HG03097 (cell line): ENCODE measurements around the gene EHD1.
A peak's percentile ranks its signal among the peaks of the same experiment; 100 is the strongest.

ENCODE experiments used
- ATAC-seq: cut with Tn5 transposase; IDR thresholded peaks from one replicate; pipeline ENCODE4 v1.9.1; 2021; ENCODE audit not compliant: unreplicated experiment, low FRiP score

The EHD1 gene

GRCh38 chr11:64891880-64892279, 13.5 kb upstream of the EHD1 start:
- no peak for ATAC-seq

GRCh38 chr11:64891215-64891848, 12.9 kb upstream of the EHD1 start:
- ATAC-seq: no peak

- no peak for ATAC-seq
These were observed 12.1 kb upstream of the EHD1 start for GRCh38 chr11:64890522-64890939.

GRCh38 chr11:64888729-64889511, 10.5 kb upstream of the EHD1 start:
- ATAC-seq: no peak

DNA sequence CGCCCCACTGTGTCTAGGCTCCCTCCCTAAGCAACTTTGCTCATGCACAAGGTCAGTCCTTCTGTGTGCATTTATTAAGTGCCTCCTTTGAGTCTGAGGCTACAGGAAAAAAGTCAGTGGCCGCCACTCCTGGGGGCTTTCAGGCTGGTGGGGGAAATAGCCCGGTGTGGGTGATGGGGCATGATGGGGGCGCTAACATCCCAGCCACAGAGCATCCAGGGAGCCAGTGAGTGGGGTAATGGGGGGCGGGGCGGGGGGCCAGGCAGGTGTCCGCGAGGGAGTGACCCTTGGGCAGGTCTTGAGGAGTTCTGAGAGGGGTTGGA, 9.9 kb upstream of the EHD1 start:
- ATAC-seq: no peak

GRCh38 chr11:64887757-64888405, 9.5 kb upstream of the EHD1 start:
- ATAC-seq: no peak

DNA sequence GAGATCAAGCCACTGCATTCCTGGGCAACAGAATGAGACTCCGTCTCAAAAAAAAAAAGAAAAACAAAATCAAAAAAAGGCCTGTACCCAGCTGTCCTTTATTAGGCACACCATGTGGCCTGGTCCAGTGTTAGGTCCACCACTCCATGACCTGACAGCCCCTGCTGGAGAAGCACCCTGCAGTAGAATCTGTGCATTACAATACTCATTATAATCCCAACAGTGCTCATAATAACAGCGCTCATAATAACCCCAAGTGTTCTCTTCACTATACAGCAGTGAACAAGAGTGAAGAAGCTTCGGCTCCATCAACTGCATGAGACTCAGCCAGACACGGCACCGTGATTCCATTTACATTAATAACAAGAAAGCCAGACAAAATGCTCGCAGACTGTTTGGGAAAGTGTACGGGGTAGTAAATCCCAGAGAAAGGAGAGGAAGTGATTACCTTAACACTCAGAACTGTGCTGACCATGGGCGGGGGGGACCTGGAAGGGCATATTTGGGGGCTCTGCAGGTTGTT, 8.9 kb upstream of the EHD1 start:
- ATAC-seq: no peak

GRCh38 chr11:64885367-64886286, 7.2 kb upstream of the EHD1 start:
- no peak for ATAC-seq

DNA sequence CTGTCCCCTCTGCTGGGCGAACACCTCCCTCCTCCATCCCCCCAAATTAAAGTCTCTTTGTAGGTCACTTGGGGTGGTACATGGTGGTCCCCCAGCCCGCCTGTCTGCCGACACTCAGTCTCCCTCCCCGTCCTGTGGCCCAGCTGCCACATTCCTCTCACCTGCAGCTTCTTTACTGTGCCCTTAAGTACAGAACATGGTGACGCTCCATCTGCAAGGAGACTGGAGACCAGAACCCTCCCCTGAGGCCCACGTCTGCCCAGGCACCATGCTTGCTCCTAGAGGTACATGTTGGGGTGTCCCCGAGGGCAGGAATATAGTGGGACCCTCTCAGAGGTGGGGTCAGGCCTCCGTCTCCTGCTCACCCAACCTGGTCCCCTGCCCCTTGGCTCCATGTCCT, 5.6 kb upstream of the EHD1 start:
- ATAC-seq: no peak

GRCh38 chr11:64883575-64883974, 5.2 kb upstream of the EHD1 start:
- no peak for ATAC-seq

DNA sequence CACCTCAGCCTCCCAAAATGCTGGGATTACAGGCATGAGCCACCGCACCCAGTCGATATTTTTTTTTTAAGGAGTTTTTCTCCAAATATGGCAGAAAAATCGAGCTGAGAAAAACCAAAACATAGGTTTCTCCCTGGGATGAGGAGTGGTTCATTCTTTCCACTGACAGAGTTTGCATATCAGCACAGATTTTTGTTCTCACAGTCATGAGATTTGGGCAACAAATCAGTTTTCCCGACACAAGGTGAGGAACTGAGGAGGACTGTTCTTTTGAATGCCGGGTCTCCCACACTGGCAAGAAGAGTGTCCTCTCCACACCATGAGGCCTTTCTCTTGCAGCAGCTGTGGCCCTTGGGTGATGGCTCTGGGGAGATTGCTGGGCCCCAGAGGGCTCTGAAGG, 3.8 kb upstream of the EHD1 start:
- no peak for ATAC-seq

GRCh38 chr11:64881476-64881875, 3.1 kb upstream of the EHD1 start:
- ATAC-seq: no peak

- no peak for ATAC-seq
These were observed 2.0 kb upstream of the EHD1 start for GRCh38 chr11:64880240-64881001.

DNA sequence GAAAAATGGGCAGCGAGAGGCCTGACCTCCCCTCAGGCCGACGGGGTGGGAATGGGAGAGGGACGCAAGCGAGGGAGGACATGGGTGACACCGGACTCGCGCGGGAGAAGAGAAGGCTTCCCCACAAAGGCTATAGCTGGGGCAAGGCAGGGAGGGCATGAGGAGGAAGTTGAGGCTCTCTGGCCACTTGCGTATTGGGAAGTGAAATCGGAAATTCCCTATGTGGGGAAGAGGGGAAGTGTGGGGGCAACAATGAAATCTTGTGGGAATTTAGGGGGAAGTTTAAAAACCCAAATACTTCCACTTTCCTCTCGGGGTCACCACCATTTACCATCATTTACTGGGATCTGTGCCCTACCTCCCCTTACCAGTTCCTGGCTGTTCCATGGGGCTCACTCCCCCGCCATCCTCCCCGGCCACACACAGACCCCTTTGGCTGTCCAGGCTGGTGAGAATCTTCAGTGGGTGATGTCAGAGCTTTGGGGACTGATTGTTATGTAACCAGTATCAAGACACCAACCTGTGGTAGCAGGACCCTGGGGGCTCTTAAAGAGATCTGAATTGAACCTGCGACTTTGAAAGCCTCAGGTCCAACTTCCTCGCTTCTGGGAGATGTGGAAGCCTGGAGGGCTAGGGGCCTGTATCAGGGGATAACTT, 951 bp upstream of the EHD1 start:
- no peak for ATAC-seq

DNA sequence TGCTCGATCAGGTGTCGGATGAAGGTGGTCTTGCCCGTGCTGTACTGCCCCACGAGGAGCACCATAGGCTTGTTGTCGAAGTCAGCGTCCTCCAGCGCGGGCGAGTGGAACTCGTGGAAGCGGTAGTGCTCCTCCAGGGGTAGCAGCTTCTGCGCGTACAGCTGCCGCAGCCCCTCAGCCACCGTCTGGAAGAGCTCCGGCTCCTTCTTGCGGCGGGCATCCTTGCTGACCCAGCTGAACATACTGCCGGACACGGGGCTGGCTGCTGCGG, 263 bp downstream of the EHD1 start:
- no peak for ATAC-seq

GRCh38 chr11:64877390-64878222, 815 bp downstream of the EHD1 start:
- peak; percentile 8 for ATAC-seq

- ATAC-seq: no peak
These were observed 1.5 kb downstream of the EHD1 start for GRCh38 chr11:64876835-64877341.

- ATAC-seq: no peak
These were observed 2.1 kb downstream of the EHD1 start for GRCh38 chr11:64876229-64876750.
